H1 (cell line): ENCODE data around the gene OTOS. TPM values are rescaled to one million over a fixed set of nuclear protein-coding genes. Genes with fewer than 3 reads are reported as not detected.

Experiments used
- CHD7 ChIP-seq: fragments of 300-600 bp; sonication (generic); IDR thresholded peaks from 2 replicates; pipeline ENCODE4 v1.7.1; 2012; ENCODE audit warnings: low read length, moderate library complexity, mild to moderate bottlenecking, inconsistent platforms; ENCODE audit not compliant: insufficient replicate concordance
- FOSL1 ChIP-seq: IDR thresholded peaks from 2 replicates; pipeline ENCODE4 v1.6.1; 2011; ENCODE audit warnings: mild to moderate bottlenecking, low read depth, low read length, moderate library complexity; ENCODE audit not compliant: insufficient read depth
- TAF1 ChIP-seq: IDR thresholded peaks from 2 replicates; pipeline ENCODE4 v1.6.1; 2011; ENCODE audit warnings: mild to moderate bottlenecking, low read depth, low read length
- polyA plus RNA-seq, 7 experiments: library from polyadenylated mRNA; depleted of rRNA in 3 of 7; stranded (reverse) in 5 of 7; unstranded in 2 of 7; fragments of >200 nt in 5 of 7; fragments of 200-250 nt in 2 of 7; gene quantifications; 1 replicate in 5 of 7; 2 replicates in 1 of 7; 4 replicates in 1 of 7; pipeline versions ENCODE4 v1.2.1 to v1.2.3, GENCODE V29; 2011 to 2013; ENCODE audit warnings: missing spikeins in 2 of 7, mixed read lengths in 2 of 7
- total RNA-seq: library from RNA; stranded (reverse); fragmentation: NEBNext Ultra II Directional; extraction: Animal tissue kit (Norgen Biotek cat#: 25700); gene quantifications from 2 replicates; pipeline ENCODE4 v1.2.1, GENCODE V29; 2021

Gene OTOS
- total and polyA plus RNA-seq, 2 of the 8 experiments (the other 6 are each of a cell fraction or from before 2014, with no cell fraction given): 0.17 TPM; not detected in 1

GRCh38 chr2:240162531-240162930 is 22.1 kb upstream of the OTOS start (continued):
- TF ChIP-seq CHD7: no peak
- TF ChIP-seq TAF1: no peak
- TF ChIP-seq FOSL1: no peak
